HEK293 (cell line): ENCODE results near the gene WDR44.
A peak's percentile ranks its signal among the peaks of the same experiment; 100 is the strongest.

ENCODE experiments used
- CTCF ChIA-PET: fragments of 350-600 bp; formaldehyde crosslinking; extraction: SDS; loops from one replicate; lab custom pipeline; 2021; ENCODE audit warnings: antibody characterized with exemption; lab: Yijun Ruan, JAX
- POLR2A ChIA-PET: fragments of 300-600 bp; formaldehyde crosslinking; extraction: SDS; loops from one replicate; lab custom pipeline; 2020; ENCODE audit warnings: antibody characterized with exemption, inconsistent platforms; lab: Yijun Ruan, JAX
- H3K27ac ChIP-seq: fragments of 200-500 bp; sonication (Bioruptor generic); 2 replicates; pipeline ENCODE4 v1.5.1; 2014; ENCODE audit warnings: low read depth, low read length, control low read depth, inconsistent platforms; ENCODE audit errors: extremely low read depth
- H3K36me3 ChIP-seq, 2 experiments: fragments of 200-500 bp in 1 of 2; sonication (Bioruptor generic) in 1 of 2; 1 replicate in 1 of 2; 2 replicates in 1 of 2; pipeline ENCODE4 v1.5.1; 2014 to 2017; ENCODE audit warnings: inconsistent platforms in 2 of 2, low read length in 2 of 2; ENCODE audit not compliant: control insufficient read depth in 2 of 2, insufficient read depth in 1 of 2
- H3K4me1 ChIP-seq: fragments of 200-500 bp; sonication (Bioruptor generic); 2 replicates; pipeline ENCODE4 v1.5.1; 2014; ENCODE audit warnings: mild to moderate bottlenecking, low read length, inconsistent platforms; ENCODE audit not compliant: control insufficient read depth, insufficient read depth
- H3K4me3 ChIP-seq: 2 replicates; pipeline ENCODE4 v1.5.1; 2011; ENCODE audit warnings: low read depth, mild to moderate bottlenecking, control low read depth, low read length, moderate library complexity
- H3K9me3 ChIP-seq: fragments of 200-500 bp; sonication (Bioruptor generic); 2 replicates; pipeline ENCODE4 v1.5.1; 2014; ENCODE audit warnings: low read depth, low read length, inconsistent platforms; ENCODE audit not compliant: control insufficient read depth, insufficient read depth
- BCL11B ChIP-seq: fragments of 450-650 bp; formaldehyde crosslinking; IDR thresholded peaks from 2 replicates; pipeline ENCODE4 v1.5.1; 2016; ENCODE audit warnings: low read depth, missing biosample characterization, missing genetic modification characterization
- OSR2 ChIP-seq: fragments of 450-650 bp; formaldehyde crosslinking; IDR thresholded peaks from 2 replicates; pipeline ENCODE4 v1.5.1; 2016; ENCODE audit warnings: missing biosample characterization, missing genetic modification characterization
- SCRT1 ChIP-seq: fragments of 450-650 bp; formaldehyde crosslinking; IDR thresholded peaks from 2 replicates; pipeline ENCODE4 v1.5.1; 2016; ENCODE audit warnings: missing biosample characterization, missing genetic modification characterization, borderline replicate concordance
- SCRT2 ChIP-seq: fragments of 450-650 bp; formaldehyde crosslinking; IDR thresholded peaks from 2 replicates; pipeline ENCODE4 v1.5.1; 2016; ENCODE audit warnings: missing biosample characterization, missing genetic modification characterization
- SP7 ChIP-seq: fragments of 450-650 bp; formaldehyde crosslinking; IDR thresholded peaks from 2 replicates; pipeline ENCODE4 v1.5.1; 2016; ENCODE audit warnings: missing biosample characterization, missing genetic modification characterization
- TCF7L2 ChIP-seq: IDR thresholded peaks from 2 replicates; pipeline ENCODE4 v1.6.1; 2011; ENCODE audit warnings: low read depth, mild to moderate bottlenecking, inconsistent platforms, low read length, moderate library complexity, borderline replicate concordance
- ZNF184 ChIP-seq: fragments of 450-650 bp; IDR thresholded peaks from 2 replicates; pipeline ENCODE4 v1.5.1; 2018; ENCODE audit warnings: missing biosample characterization, mild to moderate bottlenecking, missing genetic modification characterization
- ZNF202 ChIP-seq: fragments of 450-650 bp; formaldehyde crosslinking; IDR thresholded peaks from 2 replicates; pipeline ENCODE4 v1.5.1; 2016; ENCODE audit warnings: missing biosample characterization, missing genetic modification characterization, borderline replicate concordance
- ZNF416 ChIP-seq: fragments of 450-650 bp; formaldehyde crosslinking; IDR thresholded peaks from 2 replicates; pipeline ENCODE4 v1.5.1; 2016; ENCODE audit warnings: missing biosample characterization, missing genetic modification characterization
- ZNF777 ChIP-seq: fragments of 450-650 bp; formaldehyde crosslinking; IDR thresholded peaks from 2 replicates; pipeline ENCODE4 v1.5.1; 2017; ENCODE audit warnings: missing biosample characterization, missing genetic modification characterization, borderline replicate concordance
- ZXDB ChIP-seq: fragments of 450-650 bp; formaldehyde crosslinking; IDR thresholded peaks from 2 replicates; pipeline ENCODE4 v1.5.1; 2016; ENCODE audit warnings: missing biosample characterization, missing genetic modification characterization
- TF ChIP-seq, protein P1 (sequence below): fragments of 450-650 bp; formaldehyde crosslinking; IDR thresholded peaks from 2 replicates; pipeline ENCODE4 v1.5.1; 2016; ENCODE audit warnings: missing biosample characterization, missing genetic modification characterization
- TF ChIP-seq, protein P2 (sequence below): fragments of 450-650 bp; formaldehyde crosslinking; IDR thresholded peaks from 2 replicates; pipeline ENCODE4 v1.5.1; 2017; ENCODE audit warnings: missing biosample characterization, missing genetic modification characterization
- TF ChIP-seq, protein P3 (sequence below): fragments of 450-650 bp; formaldehyde crosslinking; IDR thresholded peaks from 2 replicates; pipeline ENCODE4 v1.5.1; 2016; ENCODE audit warnings: missing biosample characterization, missing genetic modification characterization, borderline replicate concordance
- TF ChIP-seq, protein P4 (sequence below): fragments of 450-650 bp; formaldehyde crosslinking; conservative IDR thresholded peaks from 2 replicates; pipeline ENCODE4 v1.5.1; 2016; ENCODE audit warnings: low read depth, missing biosample characterization, missing genetic modification characterization

WDR44 gene

DNA sequence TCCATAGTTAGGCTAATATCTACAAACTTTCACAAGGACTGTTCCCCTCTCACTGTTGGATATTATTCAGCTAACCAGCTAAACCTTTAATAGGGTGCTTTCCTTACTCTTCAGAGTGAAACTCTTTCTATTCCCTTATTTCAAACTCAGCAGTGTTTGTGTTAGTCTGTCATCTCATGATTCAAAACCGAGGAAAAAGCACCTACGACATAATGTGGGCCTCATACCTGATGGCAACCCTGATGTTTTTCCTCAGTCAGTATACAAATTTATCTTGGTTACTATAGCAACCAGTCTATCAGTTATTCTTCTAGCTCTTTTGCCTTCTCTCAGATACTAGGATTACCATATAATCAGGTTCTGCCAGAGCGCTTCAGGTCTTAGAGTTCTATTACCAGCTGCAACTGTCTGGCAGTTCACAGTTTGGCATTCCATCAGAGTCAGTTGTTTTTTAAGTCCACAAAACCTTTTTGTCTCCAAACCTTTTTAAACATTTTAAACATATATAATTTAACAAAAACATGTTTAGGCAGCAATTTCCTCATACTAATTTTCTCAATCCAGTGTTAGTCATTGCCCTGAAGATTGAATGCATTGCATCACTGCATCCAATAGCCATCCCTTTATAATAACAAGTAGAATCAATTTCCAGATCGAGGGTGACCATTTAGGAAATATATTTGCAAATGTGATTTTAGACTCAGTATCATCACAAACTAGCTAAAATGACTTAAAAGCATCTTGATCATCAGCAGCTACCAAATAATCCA is 7.4 kb downstream of the WDR44 start:
- Histone ChIP-seq H3K9me3 (no peaks in the 10 kb centered on the region), H3K27ac (no peak overlapping the region), H3K4me1 (no peaks in the 10 kb centered on the region), H3K36me3 (no peaks in the 10 kb centered on the region), H3K4me3 (no peak overlapping the region)
- POLR2A ChIA-PET: no interaction called here
- CTCF ChIA-PET: interaction anchor here (1.0 kb wide), 1 partner anchor 17 kb away, joined by 3 read pairs; no protein-coding TSS in a partner anchor
- TF ChIP-seq, protein P1, sequence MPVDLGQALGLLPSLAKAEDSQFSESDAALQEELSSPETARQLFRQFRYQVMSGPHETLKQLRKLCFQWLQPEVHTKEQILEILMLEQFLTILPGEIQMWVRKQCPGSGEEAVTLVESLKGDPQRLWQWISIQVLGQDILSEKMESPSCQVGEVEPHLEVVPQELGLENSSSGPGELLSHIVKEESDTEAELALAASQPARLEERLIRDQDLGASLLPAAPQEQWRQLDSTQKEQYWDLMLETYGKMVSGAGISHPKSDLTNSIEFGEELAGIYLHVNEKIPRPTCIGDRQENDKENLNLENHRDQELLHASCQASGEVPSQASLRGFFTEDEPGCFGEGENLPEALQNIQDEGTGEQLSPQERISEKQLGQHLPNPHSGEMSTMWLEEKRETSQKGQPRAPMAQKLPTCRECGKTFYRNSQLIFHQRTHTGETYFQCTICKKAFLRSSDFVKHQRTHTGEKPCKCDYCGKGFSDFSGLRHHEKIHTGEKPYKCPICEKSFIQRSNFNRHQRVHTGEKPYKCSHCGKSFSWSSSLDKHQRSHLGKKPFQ (tag by site-specific recombination): no peak
- TF ChIP-seq, protein P2, sequence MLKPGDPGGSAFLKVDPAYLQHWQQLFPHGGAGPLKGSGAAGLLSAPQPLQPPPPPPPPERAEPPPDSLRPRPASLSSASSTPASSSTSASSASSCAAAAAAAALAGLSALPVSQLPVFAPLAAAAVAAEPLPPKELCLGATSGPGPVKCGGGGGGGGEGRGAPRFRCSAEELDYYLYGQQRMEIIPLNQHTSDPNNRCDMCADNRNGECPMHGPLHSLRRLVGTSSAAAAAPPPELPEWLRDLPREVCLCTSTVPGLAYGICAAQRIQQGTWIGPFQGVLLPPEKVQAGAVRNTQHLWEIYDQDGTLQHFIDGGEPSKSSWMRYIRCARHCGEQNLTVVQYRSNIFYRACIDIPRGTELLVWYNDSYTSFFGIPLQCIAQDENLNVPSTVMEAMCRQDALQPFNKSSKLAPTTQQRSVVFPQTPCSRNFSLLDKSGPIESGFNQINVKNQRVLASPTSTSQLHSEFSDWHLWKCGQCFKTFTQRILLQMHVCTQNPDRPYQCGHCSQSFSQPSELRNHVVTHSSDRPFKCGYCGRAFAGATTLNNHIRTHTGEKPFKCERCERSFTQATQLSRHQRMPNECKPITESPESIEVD: peak; percentile 35; the same call in 1 of the 2 replicates

DNA sequence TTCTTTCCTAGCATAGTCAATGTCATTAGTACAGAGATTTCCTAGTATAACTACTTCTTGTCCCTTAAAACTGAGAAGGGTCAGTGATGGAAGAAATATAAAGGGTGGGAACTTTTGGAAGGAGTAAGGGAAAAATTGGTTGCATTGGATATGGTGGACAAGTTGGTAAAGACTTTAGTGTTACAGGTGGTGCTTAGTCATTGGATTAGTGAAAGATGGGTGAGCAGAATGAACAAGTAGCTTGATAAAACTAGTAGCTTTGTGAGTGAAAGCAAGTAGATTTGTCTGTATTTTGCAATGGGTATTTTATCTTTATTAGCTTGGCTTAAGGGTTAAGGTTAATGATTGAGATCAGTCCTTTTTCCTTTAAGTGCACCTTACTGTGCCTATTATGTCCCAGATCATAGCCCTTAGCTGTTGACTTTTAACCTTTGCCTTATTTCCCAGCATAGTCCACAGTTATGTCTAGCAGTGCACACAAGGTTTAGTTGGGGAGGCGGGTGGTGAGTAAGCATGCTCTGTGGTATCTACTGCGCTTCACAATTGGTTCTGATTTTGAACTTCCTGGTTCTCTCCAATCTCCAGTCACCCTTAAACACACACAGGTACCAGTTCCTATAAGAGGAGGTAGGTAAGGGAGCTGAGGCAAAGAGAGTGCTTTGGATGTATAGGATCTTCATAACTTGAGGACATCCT is 9.5 kb downstream of the WDR44 start:
- Histone ChIP-seq H3K27ac (no peak overlapping the region), H3K4me3 (no peak overlapping the region), H3K36me3 (no peaks in the 10 kb centered on the region), H3K9me3 (no peaks in the 10 kb centered on the region), H3K4me1 (no peaks in the 10 kb centered on the region; the same call in 1 of the 2 replicates)
- TF ChIP-seq SCRT2 (tag by site-specific recombination) (peak; percentile 79), TCF7L2 (peak; percentile 73; the same call in 1 of the 2 replicates), ZXDB (tag by site-specific recombination) (no peak), ZNF184 (tag by site-specific recombination) (no peak), ZNF777 (tag by site-specific recombination) (no peak), SCRT1 (tag by site-specific recombination) (0 out of 2 replicates have a peak, but pooled peaks have one; percentile 53), BCL11B (tag by site-specific recombination) (no peak), OSR2 (tag by site-specific recombination) (no peak), ZNF416 (no peak)
- TF ChIP-seq, protein P3, sequence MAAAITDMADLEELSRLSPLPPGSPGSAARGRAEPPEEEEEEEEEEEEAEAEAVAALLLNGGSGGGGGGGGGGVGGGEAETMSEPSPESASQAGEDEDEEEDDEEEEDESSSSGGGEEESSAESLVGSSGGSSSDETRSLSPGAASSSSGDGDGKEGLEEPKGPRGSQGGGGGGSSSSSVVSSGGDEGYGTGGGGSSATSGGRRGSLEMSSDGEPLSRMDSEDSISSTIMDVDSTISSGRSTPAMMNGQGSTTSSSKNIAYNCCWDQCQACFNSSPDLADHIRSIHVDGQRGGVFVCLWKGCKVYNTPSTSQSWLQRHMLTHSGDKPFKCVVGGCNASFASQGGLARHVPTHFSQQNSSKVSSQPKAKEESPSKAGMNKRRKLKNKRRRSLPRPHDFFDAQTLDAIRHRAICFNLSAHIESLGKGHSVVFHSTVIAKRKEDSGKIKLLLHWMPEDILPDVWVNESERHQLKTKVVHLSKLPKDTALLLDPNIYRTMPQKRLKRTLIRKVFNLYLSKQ (tag by site-specific recombination): no peak
- ChIA-PET CTCF (interaction anchor here (1.1 kb wide), 1 partner anchor 245 kb away, joined by 6 read pairs; no protein-coding TSS in a partner anchor), POLR2A (interaction anchor here (1.2 kb wide), 1 partner anchor 9 kb away, joined by 4 read pairs; the partner anchor contains the start of gene WDR44)

DNA sequence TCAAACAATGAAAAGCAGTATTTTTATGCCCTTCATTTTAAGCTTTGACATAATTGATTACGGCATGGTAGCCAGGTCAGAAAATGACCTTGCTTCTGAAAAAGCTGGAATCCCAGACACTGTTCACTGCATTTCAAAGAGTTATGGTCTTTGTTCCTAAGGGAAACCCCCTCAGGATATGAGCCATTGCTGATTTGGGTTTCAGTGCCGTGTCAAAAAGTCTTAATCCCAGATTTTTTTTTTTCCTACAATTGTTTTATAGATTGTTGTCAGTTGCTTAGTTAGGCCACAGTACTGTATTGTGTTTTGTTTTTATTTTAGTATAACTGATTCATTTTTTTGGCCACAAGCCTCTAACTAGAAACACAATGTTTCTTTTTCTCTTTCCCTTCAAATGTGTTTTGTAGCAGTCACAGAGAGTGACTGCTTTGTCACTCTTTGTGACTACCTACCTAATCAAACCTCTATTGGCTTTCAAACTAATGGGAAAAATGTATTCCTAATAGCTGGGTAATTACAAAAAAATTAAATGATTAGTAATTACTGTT is 10.3 kb downstream of the WDR44 start:
- Histone ChIP-seq H3K27ac (no peak overlapping the region), H3K9me3 (no peaks in the 10 kb centered on the region), H3K4me3 (no peak overlapping the region), H3K4me1 (no peaks in the 10 kb centered on the region; the same call in 1 of the 2 replicates), H3K36me3 (no peaks in the 10 kb centered on the region)
- CTCF ChIA-PET: interaction anchor here (0.6 kb wide), 2 partner anchors 57 to 197 kb away, joined by 3 read pairs; no protein-coding TSS in a partner anchor
- POLR2A ChIA-PET: interaction anchor here (1.2 kb wide), 1 partner anchor 10 kb away, joined by 4 read pairs; the partner anchor contains the start of gene WDR44
- TF ChIP-seq ZNF202 (no peak), SP7 (no peak)
- TF ChIP-seq, protein P4, sequence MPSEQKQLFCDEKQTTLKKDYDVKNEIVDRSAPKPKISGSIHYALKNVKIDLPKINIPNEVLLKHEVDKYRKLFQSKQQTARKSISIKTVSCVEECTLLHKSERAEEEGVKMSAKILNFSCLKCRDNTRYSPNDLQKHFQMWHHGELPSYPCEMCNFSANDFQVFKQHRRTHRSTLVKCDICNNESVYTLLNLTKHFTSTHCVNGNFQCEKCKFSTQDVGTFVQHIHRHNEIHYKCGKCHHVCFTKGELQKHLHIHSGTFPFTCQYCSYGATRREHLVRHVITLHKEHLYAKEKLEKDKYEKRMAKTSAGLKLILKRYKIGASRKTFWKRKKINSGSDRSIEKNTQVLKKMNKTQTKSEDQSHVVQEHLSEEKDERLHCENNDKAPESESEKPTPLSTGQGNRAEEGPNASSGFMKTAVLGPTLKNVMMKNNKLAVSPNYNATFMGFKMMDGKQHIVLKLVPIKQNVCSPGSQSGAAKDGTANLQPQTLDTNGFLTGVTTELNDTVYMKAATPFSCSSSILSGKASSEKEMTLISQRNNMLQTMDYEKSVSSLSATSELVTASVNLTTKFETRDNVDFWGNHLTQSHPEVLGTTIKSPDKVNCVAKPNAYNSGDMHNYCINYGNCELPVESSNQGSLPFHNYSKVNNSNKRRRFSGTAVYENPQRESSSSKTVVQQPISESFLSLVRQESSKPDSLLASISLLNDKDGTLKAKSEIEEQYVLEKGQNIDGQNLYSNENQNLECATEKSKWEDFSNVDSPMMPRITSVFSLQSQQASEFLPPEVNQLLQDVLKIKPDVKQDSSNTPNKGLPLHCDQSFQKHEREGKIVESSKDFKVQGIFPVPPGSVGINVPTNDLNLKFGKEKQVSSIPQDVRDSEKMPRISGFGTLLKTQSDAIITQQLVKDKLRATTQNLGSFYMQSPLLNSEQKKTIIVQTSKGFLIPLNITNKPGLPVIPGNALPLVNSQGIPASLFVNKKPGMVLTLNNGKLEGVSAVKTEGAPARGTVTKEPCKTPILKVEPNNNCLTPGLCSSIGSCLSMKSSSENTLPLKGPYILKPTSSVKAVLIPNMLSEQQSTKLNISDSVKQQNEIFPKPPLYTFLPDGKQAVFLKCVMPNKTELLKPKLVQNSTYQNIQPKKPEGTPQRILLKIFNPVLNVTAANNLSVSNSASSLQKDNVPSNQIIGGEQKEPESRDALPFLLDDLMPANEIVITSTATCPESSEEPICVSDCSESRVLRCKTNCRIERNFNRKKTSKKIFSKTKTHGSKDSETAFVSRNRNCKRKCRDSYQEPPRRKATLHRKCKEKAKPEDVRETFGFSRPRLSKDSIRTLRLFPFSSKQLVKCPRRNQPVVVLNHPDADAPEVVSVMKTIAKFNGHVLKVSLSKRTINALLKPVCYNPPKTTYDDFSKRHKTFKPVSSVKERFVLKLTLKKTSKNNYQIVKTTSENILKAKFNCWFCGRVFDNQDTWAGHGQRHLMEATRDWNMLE: no peak
